ENCODE measurements around the gene SCCPDH. TPM values are rescaled to one million over a fixed set of nuclear protein-coding genes. Genes with fewer than 3 reads are reported as not detected.

Gene SCCPDH
- total RNA-seq, 2 donors from 2014 or later, result 25.1 to 28.9 TPM

DNA sequence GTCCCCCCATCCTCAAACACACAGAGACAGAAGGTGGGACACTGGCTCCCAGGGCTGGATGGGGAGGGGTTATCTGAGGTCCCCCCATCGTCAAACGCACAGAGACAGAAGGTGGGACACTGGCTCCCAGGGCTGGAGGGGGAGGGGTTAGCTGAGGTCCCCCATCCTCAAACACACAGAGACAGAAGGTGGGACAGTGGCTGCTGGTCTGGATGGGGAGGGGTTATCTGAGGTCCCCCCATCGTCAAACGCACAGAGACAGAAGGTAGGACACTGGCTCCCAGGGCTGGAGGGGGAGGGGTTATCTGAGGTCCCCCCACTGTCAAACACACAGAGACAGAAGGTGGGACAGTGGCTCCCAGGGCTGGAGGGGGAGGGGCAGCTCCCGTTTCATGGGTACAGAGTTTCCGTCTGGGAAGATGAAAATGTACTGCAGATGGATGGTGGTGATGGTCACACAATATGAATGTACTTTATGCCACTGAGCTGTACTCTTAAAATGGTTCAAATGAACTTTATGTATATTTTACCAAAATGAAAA is 69.2 kb downstream of the SCCPDH start:
- Histone ChIP-seq H3K36me3 (ENCODE audit: control insufficient read depth, insufficient read depth, low read length) (no peaks in the 10 kb centered on the region), H3K4me1 (ENCODE audit: control insufficient read depth, insufficient read depth, low read length) (no peaks in the 10 kb centered on the region), H3K9ac (ENCODE audit: extremely low read depth, low read length, poor library complexity, severe bottlenecking) (no peak overlapping the region), H3K27me3 (ENCODE audit: control insufficient read depth, insufficient read depth, low read length, poor library complexity, severe bottlenecking) (no peaks in the 10 kb centered on the region), H3K4me3 (ENCODE audit: low read length) (no peak overlapping the region), H3K27ac (ENCODE audit: low read depth, low read length) (no peak overlapping the region), H3K9me3 (ENCODE audit: control insufficient read depth, low read length) (no peaks in the 10 kb centered on the region)
- H3K36me3 Mint-ChIP-seq (ENCODE audit: low read depth), result no peaks in the 10 kb centered on the region
- no peaks in the 10 kb centered on the region for H3K9me3 Mint-ChIP-seq
- WGBS, 2 experiments (ENCODE audit: insufficient coverage in 1 of 2, insufficient read length in 1 of 2), result 69 to 75% methylated on average over 2 to 6 of the region's 6 CpGs
- H3K27ac Mint-ChIP-seq, result no peak overlapping the region
- H3K4me1 Mint-ChIP-seq, result peaks cover 31% of the 10 kb centered on the region
- TF ChIP-seq, protein P1, sequence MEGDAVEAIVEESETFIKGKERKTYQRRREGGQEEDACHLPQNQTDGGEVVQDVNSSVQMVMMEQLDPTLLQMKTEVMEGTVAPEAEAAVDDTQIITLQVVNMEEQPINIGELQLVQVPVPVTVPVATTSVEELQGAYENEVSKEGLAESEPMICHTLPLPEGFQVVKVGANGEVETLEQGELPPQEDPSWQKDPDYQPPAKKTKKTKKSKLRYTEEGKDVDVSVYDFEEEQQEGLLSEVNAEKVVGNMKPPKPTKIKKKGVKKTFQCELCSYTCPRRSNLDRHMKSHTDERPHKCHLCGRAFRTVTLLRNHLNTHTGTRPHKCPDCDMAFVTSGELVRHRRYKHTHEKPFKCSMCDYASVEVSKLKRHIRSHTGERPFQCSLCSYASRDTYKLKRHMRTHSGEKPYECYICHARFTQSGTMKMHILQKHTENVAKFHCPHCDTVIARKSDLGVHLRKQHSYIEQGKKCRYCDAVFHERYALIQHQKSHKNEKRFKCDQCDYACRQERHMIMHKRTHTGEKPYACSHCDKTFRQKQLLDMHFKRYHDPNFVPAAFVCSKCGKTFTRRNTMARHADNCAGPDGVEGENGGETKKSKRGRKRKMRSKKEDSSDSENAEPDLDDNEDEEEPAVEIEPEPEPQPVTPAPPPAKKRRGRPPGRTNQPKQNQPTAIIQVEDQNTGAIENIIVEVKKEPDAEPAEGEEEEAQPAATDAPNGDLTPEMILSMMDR (conservative IDR thresholded peaks at IDR 0.05), result no peak
- DNase-seq, result no peak
- no peak overlapping the region for H3K4me3 Mint-ChIP-seq
- H3K27me3 Mint-ChIP-seq (ENCODE audit: insufficient read depth), result peaks cover 1% of the 10 kb centered on the region

GRCh38 chr1:246794048-246794827 is 70.0 kb downstream of the SCCPDH start:
- Histone ChIP-seq H3K36me3 (ENCODE audit: control insufficient read depth, insufficient read depth, low read length) (no peaks in the 10 kb centered on the region), H3K4me3 (ENCODE audit: low read length) (no peak overlapping the region), H3K9me3 (ENCODE audit: control insufficient read depth, low read length) (no peaks in the 10 kb centered on the region), H3K9ac (ENCODE audit: extremely low read depth, low read length, poor library complexity, severe bottlenecking) (no peak overlapping the region), H3K4me1 (ENCODE audit: control insufficient read depth, insufficient read depth, low read length) (no peaks in the 10 kb centered on the region), H3K27ac (ENCODE audit: low read depth, low read length) (no peak overlapping the region), H3K27me3 (ENCODE audit: control insufficient read depth, insufficient read depth, low read length, poor library complexity, severe bottlenecking) (no peaks in the 10 kb centered on the region)
- Mint-ChIP-seq H3K4me3 (no peak overlapping the region), H3K27me3 (ENCODE audit: insufficient read depth) (peaks cover 1% of the 10 kb centered on the region), H3K27ac (no peak overlapping the region), H3K9me3 (no peaks in the 10 kb centered on the region), H3K36me3 (ENCODE audit: low read depth) (no peaks in the 10 kb centered on the region), H3K4me1 (peaks cover 35% of the 10 kb centered on the region)
- WGBS, 2 experiments (ENCODE audit: insufficient coverage in 1 of 2, insufficient read length in 1 of 2), result 69 to 77% methylated on average over 12 to 15 of the region's 18 CpGs
- TF ChIP-seq, protein P1 (conservative IDR thresholded peaks at IDR 0.05), result no peak
- no peak for DNase-seq

- H3K9ac ChIP-seq (ENCODE audit: extremely low read depth, low read length, poor library complexity, severe bottlenecking), result no peak overlapping the region
- no peaks in the 10 kb centered on the region for H3K27me3 ChIP-seq (ENCODE audit: control insufficient read depth, insufficient read depth, low read length, poor library complexity, severe bottlenecking)
- H3K9me3 Mint-ChIP-seq, result no peaks in the 10 kb centered on the region
- no peaks in the 10 kb centered on the region for H3K36me3 ChIP-seq (ENCODE audit: control insufficient read depth, insufficient read depth, low read length)
- no peak overlapping the region for H3K27ac ChIP-seq (ENCODE audit: low read depth, low read length)
- H3K27me3 Mint-ChIP-seq (ENCODE audit: insufficient read depth), result peaks cover 1% of the 10 kb centered on the region
- WGBS, 2 experiments (ENCODE audit: insufficient coverage in 1 of 2, insufficient read length in 1 of 2), result 80 to 85% methylated on average over 13 to 27 of the region's 27 CpGs
- peaks cover 31% of the 10 kb centered on the region for H3K4me1 Mint-ChIP-seq
- no peak overlapping the region for H3K4me3 Mint-ChIP-seq
- peak overlapping the region; percentile 16 for H3K27ac Mint-ChIP-seq
- H3K36me3 Mint-ChIP-seq (ENCODE audit: low read depth), result no peaks in the 10 kb centered on the region
- H3K4me1 ChIP-seq (ENCODE audit: control insufficient read depth, insufficient read depth, low read length), result no peaks in the 10 kb centered on the region
- TF ChIP-seq, protein P1 (conservative IDR thresholded peaks at IDR 0.05), result no peak
- no peak overlapping the region for H3K4me3 ChIP-seq (ENCODE audit: low read length)
- no peaks in the 10 kb centered on the region for H3K9me3 ChIP-seq (ENCODE audit: control insufficient read depth, low read length)
- DNase-seq, result peak; percentile 79
Observed at GRCh38 chr1:246794828-246795671, 70.8 kb downstream of the SCCPDH start.

Measured in endodermal cell (in vitro differentiated cells).